Heart right ventricle (tissue), 16 donors: ENCODE measurements around the gene RHCE. TPM values are rescaled to one million over a fixed set of nuclear protein-coding genes. Genes with fewer than 3 reads are reported as not detected.
"Not testable (repeated sequence)": the region's sequence is repeated elsewhere in the genome, so short reads cannot be mapped to it uniquely, and the experiment has no call there.

Source experiments
- ATAC-seq, 8 donors: fragments of 200-7000 bp; cut with Tn5 transposase; one replicate each; pipeline ENCODE4 v1.9.1; 2020; ENCODE audit warnings: mild to moderate bottlenecking in 8 of 8, moderate library complexity in 8 of 8, moderate number of reproducible peaks in 1 of 8
- DNase-seq, 2 donors: peaks; one replicate each; pipeline ENCODE4 v3.0.0-alpha.2; 2020
- H3K27ac ChIP-seq, 10 donors: fragments of 200-600 bp; sonication (generic) in 2 of 10; one replicate each; pipeline versions ENCODE4 v1.5.0 to v1.8.0; 2020 to 2022; ENCODE audit warnings: mild to moderate bottlenecking in 3 of 10
- H3K27me3 ChIP-seq, 7 donors: fragments of 200-600 bp; one replicate each; pipeline ENCODE4 v1.8.0; 2021 to 2022; ENCODE audit warnings: mild to moderate bottlenecking in 2 of 7
- H3K36me3 ChIP-seq, 9 donors: fragments of 200-600 bp; sonication (generic) in 1 of 9; one replicate each; pipeline versions ENCODE4 v1.5.0 to v1.8.0; 2020 to 2022; ENCODE audit warnings: mild to moderate bottlenecking in 2 of 9
- H3K4me1 ChIP-seq, 9 donors: fragments of 200-600 bp; sonication (generic) in 1 of 9; one replicate each; pipeline versions ENCODE4 v1.5.0 to v1.8.0; 2020 to 2022; ENCODE audit warnings: mild to moderate bottlenecking in 4 of 9
- H3K4me3 ChIP-seq, 10 donors: fragments of 200-600 bp; sonication (generic) in 2 of 10; one replicate each; pipeline versions ENCODE4 v1.5.0 to v1.8.0; 2020 to 2022; ENCODE audit warnings: mild to moderate bottlenecking in 7 of 10, moderate library complexity in 2 of 10
- H3K9me3 ChIP-seq, 11 donors: fragments of 200-600 bp in 10 of 11; sonication (generic) in 2 of 11; one replicate each; pipeline versions ENCODE4 v1.5.0 to v1.8.0; 2013 to 2022; ENCODE audit warnings: mild to moderate bottlenecking in 2 of 11, control low read depth in 1 of 11, moderate library complexity in 1 of 11
- CTCF ChIP-seq, 9 donors: fragments of 200-600 bp; sonication (generic) in 2 of 9; IDR thresholded peaks; one replicate each; pipeline versions ENCODE4 v1.5.0 to v1.8.0; 2021 to 2022; ENCODE audit warnings: antibody characterized with exemption in 9 of 9, mild to moderate bottlenecking in 5 of 9, moderate library complexity in 1 of 9
- WGBS, 2 donors: extraction: QIAGEN DNeasy Blood & Tissue Kit; methylation state at CpG; one replicate each; pipeline ENCODE4 v1.1.7; 2013; ENCODE audit warnings: inconsistent platforms in 1 of 2; 5-methylcytosine and 5-hydroxymethylcytosine counted together
- intact Hi-C, 10 donors: fragments of 100-400 bp; cut with DNase I; formaldehyde crosslinking; loops; one replicate each; pipeline versions ENCODE4 v1.11.1 to v1.14.2; 2022
- polyA plus RNA-seq, 2 donors: library from polyadenylated mRNA; stranded (reverse); fragments of 200-250 nt; gene quantifications; one replicate each; pipeline ENCODE4 v1.2.3, GENCODE V29; 2013
- total RNA-seq, 10 donors: library from RNA; stranded (reverse); fragmentation: NEBNext Ultra II Directional in 3 of 10; extraction: Animal tissue kit (Norgen Biotek cat#: 25700) in 3 of 10; gene quantifications; one replicate each; pipeline versions ENCODE4 v1.2.1 to v1.2.4, GENCODE V29; 2021 to 2023
- donor health status: Arrhythmogenic right ventricular cardiomyopathy.
- donor health status: ischemic (EF 13 %, LVEDD 7.1; RV severe dilation, severe dysfunction).
- donor health status: healthy with polysubstance abuse.
- donor health status: DM: no; HTN: yes; CAD: no.
- donor health status: DM: no; HTN: no; CAD: no.
- donor health status: ischemic (EF 25% LVEDD 6.9; RV normal size, moderate dysfunction).
- donor health status: ischemic (EF 25% LVEDD 5.7; RV mildly dilated, moderate dysfunction).
- donor health status: healthy.
- donor health status: DM: yes; HTN: yes; CAD: no.
- donor health status: Ischemic cardiomyopathy.
- donor health status: ischemic (EF 35%, LVEDD 5.7; RV mildly dilated, moderate dysfunction).
- donor health status: nonischemic (EF 11% LVEDD 7.7; RV severe dilation, severe dysfunction).
- donor health status: DM: yes; HTN: yes; CAD: no.
- donor health status: PGD.
- donor health status: ischemic (EF 29% LVEDD 5.4; RV normal size, mild dysfunction).
- donor health status: nonischemic (EF 23%, LVEDD 6.1; RV moderate dilation, normal function).

RHCE gene
- total and polyA plus RNA-seq, 12 donors = 0.17 to 4.9 (median 0.92) TPM

GRCh38 chr1:25467193-25467592 lies 46.6 kb upstream of the RHCE start:
- H3K27me3 ChIP-seq = no peaks in the 10 kb centered on the region
- no peak for TF ChIP-seq CTCF (IDR thresholded peaks at IDR 0.05)
- DNase-seq (no peak), ATAC-seq (no peak)
- no peak overlapping the region for H3K4me3 ChIP-seq
- peaks cover 0 to 19% (median 0%) of the 10 kb centered on the region in 9 donors for H3K36me3 ChIP-seq
- peaks cover 0 to 60% (median 47%) of the 10 kb centered on the region in 9 donors for H3K4me1 ChIP-seq
- no peaks in the 10 kb centered on the region for H3K9me3 ChIP-seq
- WGBS, 2 donors = 67 to 69% methylated on average over 4 of the region's 4 CpGs
- intact Hi-C loops = loop anchor here in 1 of 10 donors (5.0 kb wide), 1 partner anchor 35 kb away; the partner anchor contains the start of gene MACO1
- peak overlapping the region in 2 of 10 donors; percentile 58 to 66 for H3K27ac ChIP-seq

- TF ChIP-seq CTCF (IDR thresholded peaks at IDR 0.05) = no peak
- intact Hi-C loops = no loop called here
These were observed 42.1 kb upstream of the RHCE start for GRCh38 chr1:25462732-25463131.

GRCh38 chr1:25461849-25462248 lies 41.2 kb upstream of the RHCE start:
- no peaks in the 10 kb centered on the region for H3K27me3 ChIP-seq
- no peak overlapping the region for H3K4me3 ChIP-seq
- ATAC-seq (no peak), DNase-seq (no peak)
- TF ChIP-seq CTCF (IDR thresholded peaks at IDR 0.05) = no peak
- H3K9me3 ChIP-seq = no peaks in the 10 kb centered on the region
- WGBS, 2 donors = 30 to 36% methylated on average over 2 of the region's 2 CpGs
- H3K27ac ChIP-seq = peak overlapping the region in 3 of 10 donors; percentile 10 to 46 (median 32)
- intact Hi-C loops = no loop called here
- H3K36me3 ChIP-seq = peaks cover 0 to 49% (median 23%) of the 10 kb centered on the region in 9 donors
- peaks cover 4 to 38% (median 23%) of the 10 kb centered on the region in 9 donors for H3K4me1 ChIP-seq

More at GRCh38 chr1:25462732-25463131, 42.1 kb upstream of the RHCE start:
- no peaks in the 10 kb centered on the region for H3K27me3 ChIP-seq
- no peak overlapping the region for H3K4me3 ChIP-seq
- DNase-seq (no peak), ATAC-seq (peak in 7 of 8 donors; percentile 16 to 80 (median 61))
- peak overlapping the region in 3 of 10 donors; percentile 10 to 46 (median 32) for H3K27ac ChIP-seq
- WGBS, 2 donors = 28 to 41% methylated on average over 5 of the region's 5 CpGs
- H3K9me3 ChIP-seq = no peaks in the 10 kb centered on the region
- H3K4me1 ChIP-seq = peaks cover 4 to 44% (median 30%) of the 10 kb centered on the region in 9 donors
- H3K36me3 ChIP-seq = peaks cover 0 to 45% (median 19%) of the 10 kb centered on the region in 9 donors

GRCh38 chr1:25460816-25461215 lies 40.2 kb upstream of the RHCE start:
- Histone ChIP-seq H3K27ac (peak overlapping the region in 1 of 10 donors; percentile 58), H3K36me3 (peaks cover 0 to 59% (median 28%) of the 10 kb centered on the region in 9 donors), H3K4me1 (peaks cover 4 to 38% (median 25%) of the 10 kb centered on the region in 9 donors)
- DNase-seq, H3K4me3 ChIP-seq, intact Hi-C loops, ATAC-seq, H3K27me3 ChIP-seq, H3K9me3 ChIP-seq: not testable (repeated sequence)
- WGBS, 2 donors = 81 to 83% methylated on average over 4 of the region's 4 CpGs

- Histone ChIP-seq H3K4me3 (no peak overlapping the region), H3K4me1 (peaks cover 4 to 38% (median 25%) of the 10 kb centered on the region in 9 donors), H3K27ac (peak overlapping the region in 9 of 10 donors; percentile 19 to 65 (median 42)), H3K9me3 (no peaks in the 10 kb centered on the region), H3K36me3 (peaks cover 0 to 67% (median 28%) of the 10 kb centered on the region in 9 donors), H3K27me3 (no peaks in the 10 kb centered on the region)
- intact Hi-C loops = no loop called here
- DNase-seq = peak in 1 of 2 donors; percentile 23
- TF ChIP-seq CTCF (IDR thresholded peaks at IDR 0.05) = no peak
- ATAC-seq = peak in 6 of 8 donors; percentile 51 to 89 (median 76)
- 51 to 56% methylated on average over 3 of the region's 3 CpGs for WGBS, 2 donors
These were observed 39.4 kb upstream of the RHCE start for GRCh38 chr1:25460020-25460419.
